Measurements from ENCODE around the gene HSP90AB1.
"Not testable (repeated sequence)": the region's sequence is repeated elsewhere in the genome, so short reads cannot be mapped to it uniquely, and the experiment has no call there.

HSP90AB1 gene

GRCh38 chr6:44222486-44223318 is 24.2 kb upstream of the HSP90AB1 start:
- no peak for DNase-seq (ENCODE audit: low read depth in 2 of 2)

GRCh38 chr6:44223319-44224028 is 23.4 kb upstream of the HSP90AB1 start, which contains the start of gene SLC29A1:
SLC29A1 (plus strand) TSS chr6:44223595; CDS start chr6:44227314, 3,719 bp downstream.
- peak; percentile 56 to 78 for DNase-seq (ENCODE audit: low read depth in 2 of 2)

GRCh38 chr6:44224029-44224964 is 22.6 kb upstream of the HSP90AB1 start:
- DNase-seq (ENCODE audit: low read depth in 2 of 2) = no peak

GRCh38 chr6:44224965-44225305 is 22.0 kb upstream of the HSP90AB1 start:
- no peak for DNase-seq (ENCODE audit: low read depth in 2 of 2)

- no peak for DNase-seq (ENCODE audit: low read depth in 2 of 2)
Measured at GRCh38 chr6:44225579-44226325, 21.1 kb upstream of the HSP90AB1 start.

- DNase-seq (ENCODE audit: low read depth in 2 of 2) = no peak
Measured at GRCh38 chr6:44226368-44227147, 20.3 kb upstream of the HSP90AB1 start.

- no peak for DNase-seq (ENCODE audit: low read depth in 2 of 2)
Measured at GRCh38 chr6:44227148-44227793, 19.6 kb upstream of the HSP90AB1 start.

GRCh38 chr6:44228031-44228430 is 18.9 kb upstream of the HSP90AB1 start:
- DNase-seq (ENCODE audit: low read depth in 2 of 2) = no peak

- DNase-seq (ENCODE audit: low read depth in 2 of 2) = no peak
Measured at GRCh38 chr6:44228433-44228832, 18.5 kb upstream of the HSP90AB1 start.

GRCh38 chr6:44228836-44229235 is 18.1 kb upstream of the HSP90AB1 start:
- DNase-seq (ENCODE audit: low read depth in 2 of 2) = no peak

- no peak for DNase-seq (ENCODE audit: low read depth in 2 of 2)
Measured at GRCh38 chr6:44229376-44230033, 17.4 kb upstream of the HSP90AB1 start.

- no peak for DNase-seq (ENCODE audit: low read depth in 2 of 2)
Measured at GRCh38 chr6:44230034-44230675, 16.7 kb upstream of the HSP90AB1 start.

GRCh38 chr6:44231426-44231825 is 15.5 kb upstream of the HSP90AB1 start:
- not testable (repeated sequence) for DNase-seq (ENCODE audit: low read depth in 2 of 2)

- no peak for DNase-seq (ENCODE audit: low read depth in 2 of 2)
Measured at GRCh38 chr6:44232676-44233566, 14.0 kb upstream of the HSP90AB1 start.

GRCh38 chr6:44233567-44234100 is 13.3 kb upstream of the HSP90AB1 start:
- DNase-seq (ENCODE audit: low read depth in 2 of 2) = no peak

- no peak for DNase-seq (ENCODE audit: low read depth in 2 of 2)
Measured at GRCh38 chr6:44234101-44235025, 12.5 kb upstream of the HSP90AB1 start.

Data from stimulated activated CD4-positive, alpha-beta T cell treated with anti-CD3 and anti-CD28 coated beads, Interleukin-1b, Interleukin-23, amount 100 ng/mL, for 1 hour (primary cell).